DMS153 treated with DMSO at 0.1 percent for 48 hours (cell line): ENCODE measurements around the gene MSI2.

Source experiments
- DNase-seq: peaks from one replicate; lab custom pipeline; 2025; ENCODE audit not compliant: unreplicated experiment; lab: John Stamatoyannopoulos, UW

MSI2 gene

GRCh38 chr17:57338257-57338914 is 82.1 kb downstream of the MSI2 start:
- DNase-seq, result no peak

- no peak for DNase-seq
Observed at GRCh38 chr17:57340160-57340981, 84.0 kb downstream of the MSI2 start.

GRCh38 chr17:57341611-57342540 is 85.6 kb downstream of the MSI2 start:
- no peak for DNase-seq

GRCh38 chr17:57342963-57343589 is 86.8 kb downstream of the MSI2 start:
- DNase-seq, result no peak

GRCh38 chr17:57343717-57344116 is 87.4 kb downstream of the MSI2 start:
- no peak for DNase-seq

GRCh38 chr17:57344261-57344660 is 87.9 kb downstream of the MSI2 start:
- no peak for DNase-seq

- no peak for DNase-seq
Observed at GRCh38 chr17:57349541-57350247, 93.4 kb downstream of the MSI2 start.

GRCh38 chr17:57350266-57350665 is 93.9 kb downstream of the MSI2 start:
- DNase-seq, result no peak

- DNase-seq, result no peak
Observed at GRCh38 chr17:57352665-57353175, 96.4 kb downstream of the MSI2 start.

- DNase-seq, result no peak
Observed at GRCh38 chr17:57354673-57355072, 98.3 kb downstream of the MSI2 start.

GRCh38 chr17:57355090-57355859 is 99.0 kb downstream of the MSI2 start:
- DNase-seq, result no peak

- no peak for DNase-seq
Observed at GRCh38 chr17:57356153-57356718, 99.9 kb downstream of the MSI2 start.

GRCh38 chr17:57356719-57357391 is 100.5 kb downstream of the MSI2 start:
- DNase-seq, result no peak

GRCh38 chr17:57357392-57357784 is 101.1 kb downstream of the MSI2 start:
- DNase-seq, result peak; percentile 56

- no peak for DNase-seq
Observed at GRCh38 chr17:57357830-57358430, 101.6 kb downstream of the MSI2 start.

- DNase-seq, result no peak
Observed at GRCh38 chr17:57360266-57360665, 103.9 kb downstream of the MSI2 start.

GRCh38 chr17:57362797-57363556 is 106.7 kb downstream of the MSI2 start:
- no peak for DNase-seq
